Stomach (tissue), 4 donors: ENCODE results near the gene GAD1.

Experiments used
- CTCF ChIP-seq, 7 experiments: fragments of 450-650 bp in 4 of 7; fragments of 200-600 bp in 3 of 7; sonication (generic) in 3 of 7; IDR thresholded peaks; one replicate each; pipeline ENCODE4 v1.5.1; 2016 to 2019; ENCODE audit warnings: antibody characterized with exemption in 7 of 7, control low read depth in 2 of 7, mild to moderate bottlenecking in 1 of 7
- POLR2AphosphoS5 ChIP-seq, 3 donors: sonication (generic); formaldehyde crosslinking; IDR thresholded peaks; one replicate each; pipeline ENCODE4 v1.6.1; 2016; ENCODE audit warnings: antibody characterized with exemption in 3 of 3

- TF ChIP-seq POLR2AphosphoS5 (IDR thresholded peaks at IDR 0.05) (no peak), CTCF (IDR thresholded peaks at IDR 0.05) (no peak)
Measured at GRCh38 chr2:170823898-170824215, 7.2 kb downstream of the GAD1 start.
